ENCODE data around the gene MRPS6. TPM values are rescaled to one million over a fixed set of nuclear protein-coding genes. Genes with fewer than 3 reads are reported as not detected.

Gene MRPS6
- total and polyA plus RNA-seq, 2 of the 13 experiments (the other 11 are each of a cell fraction or from before 2014, with no cell fraction given), result 14.2 to 26.9 TPM

GRCh38 chr21:34115160-34115559 lies 41.8 kb downstream of the MRPS6 start:
- Histone ChIP-seq H3K36me3 (replicated peaks in 1 of 2; ENCODE audit: control insufficient read depth in 1 of 2, insufficient read depth in 2 of 2, low read length in 2 of 2) (no peaks in the 10 kb centered on the region), H3K9ac (ENCODE audit: insufficient read depth, low read depth, low read length) (no peak overlapping the region), H3K27me3 (ENCODE audit: control insufficient read depth in 1 of 2, insufficient read depth in 2 of 2, low read length in 2 of 2) (no peaks in the 10 kb centered on the region), H3K79me2 (ENCODE audit: insufficient read depth, low read length) (peaks cover 3% of the 10 kb centered on the region), H4K20me1 (ENCODE audit: insufficient read depth, low read length) (no peaks in the 10 kb centered on the region), H3K4me1 (ENCODE audit: insufficient read depth, low read length) (peaks cover 20% of the 10 kb centered on the region), H2AFZ (ENCODE audit: low read length) (no peak overlapping the region), H3K27ac (ENCODE audit: extremely low read length, insufficient read depth, low read length) (no peak overlapping the region), H3K4me2 (ENCODE audit: low read depth, low read length) (no peak overlapping the region), H3K4me3 (replicated peaks in 1 of 3; ENCODE audit: insufficient read depth in 1 of 3, low read depth in 2 of 3, low read length in 3 of 3) (no peak overlapping the region), H3K9me3 (ENCODE audit: low read length) (no peaks in the 10 kb centered on the region)
- no peak for DNase-seq (ENCODE audit: low spot score)
- in situ Hi-C loops (cut with HindIII; ENCODE audit: extremely low pct_ligation_motif_present, low pct_unique_long_range_greater_than_20kb), result no loop called here
- WGBS (ENCODE audit: low lambda C conversion rate), result 91% methylated on average over 1 of the region's 1 CpG
- ChIA-PET CTCF (ENCODE audit: low intra/inter-chr PET ratio, low total read pairs) (no interaction called here), POLR2A (no interaction called here)
- BruUV-seq (replicated peaks), result no TSS peak
- no peak for FAIRE-seq
- TF ChIP-seq FLYWCH1 (CRISPR knock-in tag; IDR thresholded peaks at IDR 0.05), result no peak
- TF ChIP-seq ZNF253 (CRISPR knock-in tag; IDR thresholded peaks at IDR 0.05; ENCODE audit: borderline replicate concordance), result no peak
- no peak for TF ChIP-seq MXD4 (CRISPR knock-in tag; IDR thresholded peaks at IDR 0.05)
- no peak for TF ChIP-seq ATF7-NPFF (CRISPR knock-in tag; IDR thresholded peaks at IDR 0.05; ENCODE audit: low read depth)
- no peak for TF ChIP-seq RARG (CRISPR knock-in tag; IDR thresholded peaks at IDR 0.05; ENCODE audit: low read depth)
- TF ChIP-seq ZNF530 (CRISPR knock-in tag; IDR thresholded peaks at IDR 0.05; ENCODE audit: low read depth), result no peak
- no peak for TF ChIP-seq ZNF441 (CRISPR knock-in tag; IDR thresholded peaks at IDR 0.05; ENCODE audit: borderline replicate concordance)
- TF ChIP-seq IRF9 (CRISPR knock-in tag; IDR thresholded peaks at IDR 0.05; ENCODE audit: borderline replicate concordance), result no peak
- no peak for TF ChIP-seq ZNF362 (CRISPR knock-in tag; IDR thresholded peaks at IDR 0.05; ENCODE audit: borderline replicate concordance)
- TF ChIP-seq SMAD1 (CRISPR knock-in tag; IDR thresholded peaks at IDR 0.05; ENCODE audit: borderline replicate concordance, low read depth), result no peak
- TF ChIP-seq MEIS2 (CRISPR knock-in tag; IDR thresholded peaks at IDR 0.05), result no peak
- no peak for TF ChIP-seq ASH2L (IDR thresholded peaks at IDR 0.05; ENCODE audit: insufficient read length, low read depth, low read length)
- intact Hi-C loops (cut with micrococcal nuclease; ENCODE audit: unreplicated experiment), result no loop called here
- ATAC-seq, result no peak

Measured in HepG2 (cell line).